HEK293T (cell line): ENCODE measurements around the gene RNF207.

Experiments
- ARNT ChIP-seq: fragments of 450-650 bp; IDR thresholded peaks from 2 replicates; pipeline ENCODE4 v1.6.1; 2017; ENCODE audit warnings: mild to moderate bottlenecking
- BHLHE40 ChIP-seq: fragments of 450-650 bp; IDR thresholded peaks from 2 replicates; pipeline ENCODE4 v1.6.1; 2016; ENCODE audit warnings: mild to moderate bottlenecking, moderate library complexity, borderline replicate concordance
- CTBP1 ChIP-seq: fragments of 450-650 bp; IDR thresholded peaks from 2 replicates; pipeline ENCODE4 v1.6.1; 2016; ENCODE audit warnings: borderline replicate concordance
- ELF4 ChIP-seq: fragments of 450-650 bp; IDR thresholded peaks from 2 replicates; pipeline ENCODE4 v1.6.1; 2017; ENCODE audit warnings: antibody characterized with exemption
- FOXA1 ChIP-seq: fragments of 450-650 bp; IDR thresholded peaks from 2 replicates; pipeline ENCODE4 v1.6.1; 2016; ENCODE audit warnings: mild to moderate bottlenecking
- FOXK2 ChIP-seq: fragments of 450-650 bp; IDR thresholded peaks from 2 replicates; pipeline ENCODE4 v1.6.1; 2016; ENCODE audit warnings: mild to moderate bottlenecking
- FOXM1 ChIP-seq: fragments of 450-650 bp; IDR thresholded peaks from 2 replicates; pipeline ENCODE4 v1.6.1; 2017; ENCODE audit warnings: mild to moderate bottlenecking, borderline replicate concordance
- NFRKB ChIP-seq: fragments of 450-650 bp; IDR thresholded peaks from 2 replicates; pipeline ENCODE4 v1.6.1; 2016; ENCODE audit warnings: mild to moderate bottlenecking, moderate library complexity
- SP1 ChIP-seq: fragments of 450-650 bp; IDR thresholded peaks from 2 replicates; pipeline ENCODE4 v1.6.1; 2017
- SUZ12 ChIP-seq: fragments of 450-650 bp; IDR thresholded peaks from 2 replicates; pipeline ENCODE4 v1.6.1; 2016; ENCODE audit warnings: mild to moderate bottlenecking
- TARDBP ChIP-seq: fragments of 450-650 bp; IDR thresholded peaks from 2 replicates; pipeline ENCODE4 v1.6.1; 2016
- ZNF384 ChIP-seq: fragments of 450-650 bp; IDR thresholded peaks from 2 replicates; pipeline ENCODE4 v1.6.1; 2016
- TF ChIP-seq, protein P1 (sequence below): fragments of 450-650 bp; IDR thresholded peaks from 2 replicates; pipeline ENCODE4 v1.6.1; 2016

DNA sequence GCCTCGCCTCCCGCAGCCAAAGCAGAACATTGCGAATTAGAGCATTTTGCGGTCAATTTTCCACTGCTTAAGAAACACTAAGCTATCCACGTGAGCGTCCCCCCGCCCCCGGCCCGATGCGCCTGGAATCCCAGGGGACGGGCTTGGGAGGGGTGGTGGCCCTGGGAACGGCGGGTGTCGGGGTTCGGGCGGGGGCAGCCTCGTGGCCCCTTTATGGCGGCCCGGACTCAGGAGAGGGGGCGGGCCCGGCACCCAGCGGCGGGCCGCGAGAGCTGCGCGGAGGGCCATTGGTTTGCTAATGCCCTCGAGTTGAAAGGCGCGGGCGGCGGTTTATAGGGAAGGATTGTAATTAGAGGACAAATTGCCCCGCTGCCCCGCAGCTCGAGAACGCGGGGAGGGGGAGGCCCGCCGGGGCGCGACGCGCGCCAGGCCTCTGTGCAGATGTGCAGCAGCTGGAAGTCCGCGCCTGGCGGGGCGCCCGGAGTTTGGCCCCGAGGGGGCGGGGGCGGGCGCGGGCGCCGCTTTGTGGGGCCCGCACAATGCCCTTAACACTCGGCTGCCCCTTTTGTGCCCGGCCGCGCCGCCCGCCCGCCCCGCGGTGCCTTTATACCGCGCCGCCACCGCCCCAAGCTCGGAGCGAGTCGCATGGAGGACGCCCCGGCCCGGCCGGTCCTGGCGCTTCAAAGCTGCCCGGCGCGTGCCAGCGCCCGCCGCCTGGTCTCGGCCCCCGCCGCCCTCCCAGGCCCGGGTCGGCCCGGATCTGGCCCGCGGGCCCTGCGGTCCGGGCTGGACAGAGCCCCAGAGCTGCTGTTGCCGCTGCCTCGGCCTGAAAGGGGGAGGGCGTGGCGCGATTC lies 36.2 kb downstream of the RNF207 start:
- TF ChIP-seq, protein P1, sequence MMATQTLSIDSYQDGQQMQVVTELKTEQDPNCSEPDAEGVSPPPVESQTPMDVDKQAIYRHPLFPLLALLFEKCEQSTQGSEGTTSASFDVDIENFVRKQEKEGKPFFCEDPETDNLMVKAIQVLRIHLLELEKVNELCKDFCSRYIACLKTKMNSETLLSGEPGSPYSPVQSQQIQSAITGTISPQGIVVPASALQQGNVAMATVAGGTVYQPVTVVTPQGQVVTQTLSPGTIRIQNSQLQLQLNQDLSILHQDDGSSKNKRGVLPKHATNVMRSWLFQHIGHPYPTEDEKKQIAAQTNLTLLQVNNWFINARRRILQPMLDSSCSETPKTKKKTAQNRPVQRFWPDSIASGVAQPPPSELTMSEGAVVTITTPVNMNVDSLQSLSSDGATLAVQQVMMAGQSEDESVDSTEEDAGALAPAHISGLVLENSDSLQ: no peak
- TF ChIP-seq SUZ12 (no peak), CTBP1 (no peak), SP1 (no peak), ZNF384 (no peak), FOXK2 (no peak), ELF4 (no peak), NFRKB (no peak), FOXM1 (no peak), BHLHE40 (no peak), TARDBP (no peak), FOXA1 (no peak), ARNT (no peak)
